ENCODE data around the gene SRSF5. TPM values are rescaled to one million over a fixed set of nuclear protein-coding genes. Genes with fewer than 3 reads are reported as not detected.

Gene SRSF5
- total and polyA plus RNA-seq, 2 donors from 2014 or later = 207 to 340 TPM

- no peak for TF ChIP-seq CTCF (IDR thresholded peaks at IDR 0.05; ENCODE audit: borderline replicate concordance, extremely low read depth, insufficient read depth)
- H3K27ac ChIP-seq (ENCODE audit: low read depth in 2 of 2, low read length in 2 of 2) = no peak overlapping the region
- H3K9me3 ChIP-seq (ENCODE audit: control insufficient read depth in 2 of 3, insufficient read depth in 1 of 3, low read length in 3 of 3) = no peaks in the 10 kb centered on the region
- no peak overlapping the region for H3K9ac ChIP-seq (ENCODE audit: low read length in 3 of 3)
- intact Hi-C loops (cut with DNase I) = no loop called here
- H3K4me1 ChIP-seq (ENCODE audit: control insufficient read depth in 2 of 3, insufficient read depth in 2 of 3, low read depth in 1 of 3, low read length in 3 of 3) = no peaks in the 10 kb centered on the region
- DNase-seq = no peak
- no peaks in the 10 kb centered on the region for H3K36me3 ChIP-seq (ENCODE audit: control insufficient read depth in 2 of 3, insufficient read depth in 3 of 3, low read length in 3 of 3)
- no peak overlapping the region for H3K4me3 ChIP-seq (ENCODE audit: low read length in 3 of 3)
- FAIRE-seq = no peak
- H3K27me3 ChIP-seq (ENCODE audit: control insufficient read depth, insufficient read depth, low read length) = no peaks in the 10 kb centered on the region
Measured at GRCh38 chr14:69741055-69741454, 25.9 kb upstream of the SRSF5 start.

- H3K27ac ChIP-seq (ENCODE audit: low read depth in 2 of 2, low read length in 2 of 2) = peak overlapping the region; percentile 66 to 81
- DNase-seq (peak in 2 of 5 donors; percentile 58 to 70), FAIRE-seq (peak; percentile 82)
- no peaks in the 10 kb centered on the region for H3K9me3 ChIP-seq (ENCODE audit: control insufficient read depth in 2 of 3, insufficient read depth in 1 of 3, low read length in 3 of 3)
- no peak overlapping the region for H3K9ac ChIP-seq (ENCODE audit: low read length in 3 of 3)
- H3K27me3 ChIP-seq (ENCODE audit: control insufficient read depth, insufficient read depth, low read length) = no peaks in the 10 kb centered on the region
- H3K36me3 ChIP-seq (ENCODE audit: control insufficient read depth in 2 of 3, insufficient read depth in 3 of 3, low read length in 3 of 3) = no peaks in the 10 kb centered on the region
- no peak for TF ChIP-seq CTCF (IDR thresholded peaks at IDR 0.05; ENCODE audit: borderline replicate concordance, extremely low read depth, insufficient read depth)
- H3K4me3 ChIP-seq (ENCODE audit: low read length in 3 of 3) = peak overlapping the region in 1 of 3 donors; percentile 3
- intact Hi-C loops (cut with DNase I) = no loop called here
- H3K4me1 ChIP-seq (ENCODE audit: control insufficient read depth in 2 of 3, insufficient read depth in 2 of 3, low read depth in 1 of 3, low read length in 3 of 3) = peaks cover 0 to 8% (median 5%) of the 10 kb centered on the region in 3 donors
Measured at GRCh38 chr14:69749956-69750355, 17.0 kb upstream of the SRSF5 start.

DNA sequence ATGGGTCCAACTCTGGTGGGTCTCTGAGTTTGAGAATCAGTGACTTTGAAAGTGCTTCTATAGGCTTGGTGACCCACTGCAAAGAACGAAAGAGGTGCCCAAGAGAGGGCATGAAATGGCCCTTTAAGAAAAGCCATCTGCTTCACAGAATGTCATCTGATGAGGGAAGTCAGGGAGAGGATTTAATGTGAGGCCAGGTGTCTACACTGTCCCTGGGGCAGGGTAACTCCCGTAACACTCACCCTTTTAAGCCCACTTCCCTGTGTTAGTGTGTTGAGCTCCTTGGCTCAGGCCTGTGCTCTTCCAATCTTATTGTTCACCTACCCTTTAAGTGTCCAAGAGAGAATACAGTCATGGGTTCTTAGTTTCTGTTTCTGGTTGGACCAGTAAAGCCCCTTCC is 16.4 kb upstream of the SRSF5 start:
- peaks cover 0 to 8% (median 5%) of the 10 kb centered on the region in 3 donors for H3K4me1 ChIP-seq (ENCODE audit: control insufficient read depth in 2 of 3, insufficient read depth in 2 of 3, low read depth in 1 of 3, low read length in 3 of 3)
- no peaks in the 10 kb centered on the region for H3K36me3 ChIP-seq (ENCODE audit: control insufficient read depth in 2 of 3, insufficient read depth in 3 of 3, low read length in 3 of 3)
- no peaks in the 10 kb centered on the region for H3K9me3 ChIP-seq (ENCODE audit: control insufficient read depth in 2 of 3, insufficient read depth in 1 of 3, low read length in 3 of 3)
- no peak for DNase-seq
- no peaks in the 10 kb centered on the region for H3K27me3 ChIP-seq (ENCODE audit: control insufficient read depth, insufficient read depth, low read length)
- FAIRE-seq = no peak
- intact Hi-C loops (cut with DNase I) = no loop called here
- peak overlapping the region in 1 of 3 donors; percentile 1 for H3K9ac ChIP-seq (ENCODE audit: low read length in 3 of 3)
- peak overlapping the region; percentile 66 to 81 for H3K27ac ChIP-seq (ENCODE audit: low read depth in 2 of 2, low read length in 2 of 2)
- H3K4me3 ChIP-seq (ENCODE audit: low read length in 3 of 3) = peak overlapping the region in 1 of 3 donors; percentile 3
- no peak for TF ChIP-seq CTCF (IDR thresholded peaks at IDR 0.05; ENCODE audit: borderline replicate concordance, extremely low read depth, insufficient read depth)

GRCh38 chr14:69752773-69753172 is 14.2 kb upstream of the SRSF5 start:
- Histone ChIP-seq H3K36me3 (ENCODE audit: control insufficient read depth in 2 of 3, insufficient read depth in 3 of 3, low read length in 3 of 3) (no peaks in the 10 kb centered on the region), H3K4me1 (ENCODE audit: control insufficient read depth in 2 of 3, insufficient read depth in 2 of 3, low read depth in 1 of 3, low read length in 3 of 3) (peaks cover 0 to 8% (median 8%) of the 10 kb centered on the region in 3 donors), H3K9ac (ENCODE audit: low read length in 3 of 3) (no peak overlapping the region), H3K27me3 (ENCODE audit: control insufficient read depth, insufficient read depth, low read length) (no peaks in the 10 kb centered on the region), H3K4me3 (ENCODE audit: low read length in 3 of 3) (no peak overlapping the region), H3K27ac (ENCODE audit: low read depth in 2 of 2, low read length in 2 of 2) (no peak overlapping the region), H3K9me3 (ENCODE audit: control insufficient read depth in 2 of 3, insufficient read depth in 1 of 3, low read length in 3 of 3) (no peaks in the 10 kb centered on the region)
- no peak for TF ChIP-seq CTCF (IDR thresholded peaks at IDR 0.05; ENCODE audit: borderline replicate concordance, extremely low read depth, insufficient read depth)
- DNase-seq (no peak), FAIRE-seq (no peak)
- intact Hi-C loops (cut with DNase I) = no loop called here

Measured in kidney (tissue), 14 donors.